Common myeloid progenitor, CD34-positive (primary cell): ENCODE results near the gene B4GALNT4.

ENCODE experiments used
- CTCF ChIA-PET: fragments of 350-600 bp; sonication (Branson Sonifier 250); formaldehyde crosslinking; loops from one replicate; lab custom pipeline; 2021; ENCODE audit warnings: antibody characterized with exemption; lab: Charles Lee
- POLR2A ChIA-PET: fragments of 350-600 bp; sonication (Branson Sonifier 250); formaldehyde crosslinking; loops from one replicate; lab custom pipeline; 2021; ENCODE audit warnings: antibody characterized with exemption; lab: Charles Lee
- DNase-seq, 3 donors: peaks; one replicate each; pipeline versions ENCODE4 v3.0.0 to v3.0.0-alpha.2; 2013
- H3K27ac ChIP-seq, 2 experiments: 1 replicate in 1 of 2; 2 replicates in 1 of 2; pipeline ENCODE4 v1.7.0; 2013; ENCODE audit warnings: inconsistent platforms in 2 of 2, low read length in 2 of 2, mild to moderate bottlenecking in 2 of 2, low read depth in 1 of 2, moderate library complexity in 1 of 2; ENCODE audit not compliant: severe bottlenecking in 2 of 2, insufficient read depth in 1 of 2, poor library complexity in 1 of 2
- H3K27me3 ChIP-seq, 5 experiments: replicated peaks in 2 of 5; 1 replicate in 3 of 5; 2 replicates in 2 of 5; pipeline versions ENCODE4 v1.6.1 to v1.7.0; 2013; ENCODE audit warnings: low read length in 4 of 5, mild to moderate bottlenecking in 2 of 5, moderate library complexity in 2 of 5, inconsistent platforms in 1 of 5; ENCODE audit not compliant: insufficient read depth in 5 of 5, control insufficient read depth in 4 of 5
- H3K36me3 ChIP-seq, 4 experiments: 1 replicate in 2 of 4; 2 replicates in 2 of 4; pipeline versions ENCODE4 v1.6.1 to v1.7.0; 2013; ENCODE audit warnings: low read length in 3 of 4, control low read depth in 1 of 4, mild to moderate bottlenecking in 1 of 4; ENCODE audit not compliant: control insufficient read depth in 4 of 4, insufficient read depth in 4 of 4
- H3K4me1 ChIP-seq, 4 experiments: 1 replicate in 3 of 4; 2 replicates in 1 of 4; pipeline versions ENCODE4 v1.6.1 to v1.7.1; 2013; ENCODE audit warnings: low read length in 3 of 4, mild to moderate bottlenecking in 3 of 4, control low read depth in 1 of 4, inconsistent platforms in 1 of 4, moderate library complexity in 1 of 4; ENCODE audit not compliant: control insufficient read depth in 4 of 4, insufficient read depth in 4 of 4; ENCODE audit errors: control extremely low read depth in 1 of 4
- H3K4me3 ChIP-seq, 7 experiments: 1 replicate in 4 of 7; 2 replicates in 3 of 7; pipeline versions ENCODE4 v1.5.1 to v1.7.0; 2013; ENCODE audit warnings: mild to moderate bottlenecking in 7 of 7, low read length in 6 of 7, moderate library complexity in 6 of 7, inconsistent platforms in 2 of 7, low read depth in 2 of 7, control low read depth in 1 of 7; ENCODE audit not compliant: insufficient read depth in 4 of 7, control insufficient read depth in 1 of 7; ENCODE audit errors: extremely low read depth in 1 of 7
- H3K9me3 ChIP-seq, 5 experiments: 1 replicate in 4 of 5; 2 replicates in 1 of 5; pipeline versions ENCODE4 v1.6.1 to v1.7.1; 2013; ENCODE audit warnings: low read length in 4 of 5, mild to moderate bottlenecking in 2 of 5, inconsistent platforms in 1 of 5, low read depth in 1 of 5, moderate library complexity in 1 of 5; ENCODE audit not compliant: control insufficient read depth in 4 of 5, insufficient read depth in 2 of 5; ENCODE audit errors: control extremely low read depth in 1 of 5
- WGBS: methylation state at CpG from one replicate; pipeline ENCODE4 v1.1.5; 2013; ENCODE audit not compliant: insufficient coverage; 5-methylcytosine and 5-hydroxymethylcytosine counted together

The B4GALNT4 gene

GRCh38 chr11:377174-377865, 8.0 kb downstream of the B4GALNT4 start:
- H3K4me1 ChIP-seq: peaks cover 0 to 11% (median 9%) of the 10 kb centered on the region in 4 experiments
- H3K36me3 ChIP-seq: no peaks in the 10 kb centered on the region
- no peak overlapping the region for H3K4me3 ChIP-seq
- POLR2A ChIA-PET: no interaction called here
- WGBS: 97% methylated on average over 31 of the region's 44 CpGs
- CTCF ChIA-PET: interaction anchor here (1.0 to 1.7 kb wide), 3 partner anchors 9 to 29 kb away, joined by 3 to 4 read pairs (median 3); no protein-coding TSS in a partner anchor
- DNase-seq: no peak
- H3K27me3 ChIP-seq: no peaks in the 10 kb centered on the region
- H3K27ac ChIP-seq: no peak overlapping the region
- H3K9me3 ChIP-seq: peaks cover 0 to 9% (median 8%) of the 10 kb centered on the region in 5 experiments

- POLR2A ChIA-PET: no interaction called here
- no peak overlapping the region for H3K27ac ChIP-seq
- no peaks in the 10 kb centered on the region for H3K36me3 ChIP-seq
- peaks cover 0 to 9% (median 8%) of the 10 kb centered on the region in 5 experiments for H3K9me3 ChIP-seq
- no peak for DNase-seq
- no peak overlapping the region for H3K4me3 ChIP-seq
- H3K4me1 ChIP-seq: peaks cover 0 to 18% (median 16%) of the 10 kb centered on the region in 4 experiments
- no peaks in the 10 kb centered on the region for H3K27me3 ChIP-seq
- CTCF ChIA-PET: interaction anchor here (1.0 to 1.7 kb wide), 2 partner anchors 9 to 10 kb away, joined by 3 to 4 read pairs; no protein-coding TSS in a partner anchor
- WGBS: 94% methylated on average over 11 of the region's 11 CpGs
Measured at GRCh38 chr11:377883-378500, 8.7 kb downstream of the B4GALNT4 start.

- ChIA-PET POLR2A (no interaction called here), CTCF (no interaction called here)
- peaks cover 0 to 9% (median 8%) of the 10 kb centered on the region in 5 experiments for H3K9me3 ChIP-seq
- no peak for DNase-seq
- no peaks in the 10 kb centered on the region for H3K36me3 ChIP-seq
- peaks cover 0 to 24% (median 18%) of the 10 kb centered on the region in 4 experiments for H3K4me1 ChIP-seq
- H3K27me3 ChIP-seq: no peaks in the 10 kb centered on the region
- no peak overlapping the region for H3K4me3 ChIP-seq
- WGBS: 97% methylated on average over 81 of the region's 87 CpGs
- no peak overlapping the region for H3K27ac ChIP-seq
Measured at GRCh38 chr11:379205-380094, 10.2 kb downstream of the B4GALNT4 start.

- Histone ChIP-seq H3K36me3 (no peaks in the 10 kb centered on the region), H3K27ac (no peak overlapping the region), H3K27me3 (no peaks in the 10 kb centered on the region), H3K9me3 (peaks cover 0 to 9% (median 8%) of the 10 kb centered on the region in 5 experiments), H3K4me1 (peaks cover 0 to 24% (median 18%) of the 10 kb centered on the region in 4 experiments), H3K4me3 (no peak overlapping the region)
- ChIA-PET CTCF (no interaction called here), POLR2A (no interaction called here)
- no peak for DNase-seq
- 96% methylated on average over 31 of the region's 35 CpGs for WGBS
Measured at GRCh38 chr11:380095-380480, 10.8 kb downstream of the B4GALNT4 start.

- Histone ChIP-seq H3K27me3 (no peaks in the 10 kb centered on the region), H3K36me3 (no peaks in the 10 kb centered on the region), H3K9me3 (peaks cover 0 to 9% (median 6%) of the 10 kb centered on the region in 5 experiments), H3K4me1 (peaks cover 0 to 24% (median 18%) of the 10 kb centered on the region in 4 experiments), H3K4me3 (no peak overlapping the region), H3K27ac (no peak overlapping the region)
- ChIA-PET CTCF (no interaction called here), POLR2A (no interaction called here)
- 98% methylated on average over 23 of the region's 23 CpGs for WGBS
- DNase-seq: no peak
Measured at GRCh38 chr11:380491-380890, 11.2 kb downstream of the B4GALNT4 start.

- ChIA-PET POLR2A (no interaction called here), CTCF (interaction anchor here (1.0 kb wide), 1 partner anchor 61 kb away, joined by 3 read pairs; the partner anchor contains the start of gene ANO9)
- no peak for DNase-seq
- H3K27ac ChIP-seq: no peak overlapping the region
- H3K27me3 ChIP-seq: no peaks in the 10 kb centered on the region
- 100% methylated on average over 3 of the region's 14 CpGs for WGBS
- H3K4me3 ChIP-seq: no peak overlapping the region
- H3K36me3 ChIP-seq: no peaks in the 10 kb centered on the region
- peaks cover 0 to 13% (median 7%) of the 10 kb centered on the region in 5 experiments for H3K9me3 ChIP-seq
- peaks cover 0 to 24% (median 18%) of the 10 kb centered on the region in 4 experiments for H3K4me1 ChIP-seq
Measured at GRCh38 chr11:380996-381395, 11.7 kb downstream of the B4GALNT4 start.
